ENCODE measurements around the gene ACKR2. TPM values are rescaled to one million over a fixed set of nuclear protein-coding genes. Genes with fewer than 3 reads are reported as not detected.

ACKR2 gene
- total RNA-seq, 1 experiment from 2014 or later: not detected

DNA sequence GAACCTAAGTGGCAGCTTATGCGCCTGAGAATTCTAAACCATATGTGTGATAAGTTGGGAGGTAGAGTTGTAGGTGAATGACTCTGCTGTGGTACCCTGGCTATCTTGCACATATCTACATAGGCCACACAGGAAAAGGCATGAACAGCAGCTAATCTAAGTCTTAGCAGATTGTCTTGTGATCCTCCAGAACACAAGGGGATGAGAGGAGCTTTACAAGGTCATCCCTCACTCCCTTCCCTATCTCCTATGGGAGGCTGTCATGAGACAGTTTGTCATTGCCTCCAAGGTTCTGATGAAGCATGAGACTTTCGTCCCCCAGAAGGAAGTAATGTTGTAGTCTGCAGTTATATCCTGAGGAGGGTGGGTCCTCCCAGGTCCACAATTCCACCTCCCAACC, 93.0 kb downstream of the ACKR2 start:
- Histone ChIP-seq H3K79me2 (ENCODE audit: insufficient read depth, low read length) (no peaks in the 10 kb centered on the region), H3K9ac (ENCODE audit: extremely low read depth, insufficient read length, low read length) (no peak overlapping the region), H4K20me1 (ENCODE audit: control insufficient read depth, insufficient read depth, insufficient read length) (no peaks in the 10 kb centered on the region), H2BK15ac (ENCODE audit: low read depth, low read length) (no peak overlapping the region), H2BK120ac (ENCODE audit: low read depth, low read length, poor library complexity, severe bottlenecking) (no peak overlapping the region), H3K14ac (ENCODE audit: insufficient read depth, low read length) (no peak overlapping the region), H4K5ac (ENCODE audit: insufficient read length, low read depth, low read length) (no peak overlapping the region), H3K4me1 (ENCODE audit: insufficient read depth, low read length) (no peaks in the 10 kb centered on the region), H3K4ac (ENCODE audit: low read depth, low read length) (no peak overlapping the region), H3K23me2 (ENCODE audit: insufficient read length, low read depth, low read length, poor library complexity, severe bottlenecking) (no peaks in the 10 kb centered on the region), H3K23ac (ENCODE audit: insufficient read length, low read depth, low read length) (no peak overlapping the region), H2BK20ac (ENCODE audit: low read depth, low read length, poor library complexity, severe bottlenecking) (no peak overlapping the region), H2AFZ (ENCODE audit: low read length) (no peak overlapping the region), H3K56ac (ENCODE audit: insufficient read length, low read depth, low read length) (no peak overlapping the region), H2BK5ac (ENCODE audit: insufficient read length, low read length) (no peak overlapping the region), H4K91ac (ENCODE audit: insufficient read length, low read depth, low read length) (no peak overlapping the region), H2BK12ac (ENCODE audit: insufficient read length, low read depth, low read length) (no peak overlapping the region), H3K18ac (ENCODE audit: insufficient read length, low read depth, low read length) (no peak overlapping the region), H3T11ph (ENCODE audit: low read length) (no peak overlapping the region), H2AK5ac (ENCODE audit: insufficient read length, low read length) (no peak overlapping the region), H3K4me2 (ENCODE audit: insufficient read depth, insufficient read length, low read length) (no peak overlapping the region), H3K27ac (ENCODE audit: insufficient read length, low read depth, low read length) (no peak overlapping the region), H3K27me3 (ENCODE audit: insufficient read depth, low read length) (no peaks in the 10 kb centered on the region), H3K9me3 (ENCODE audit: control insufficient read depth, low read depth, low read length) (no peaks in the 10 kb centered on the region), H4K8ac (replicated peaks; ENCODE audit: insufficient read length, low read depth, low read length) (no peak overlapping the region), H3K79me1 (ENCODE audit: insufficient read depth, low read depth, low read length, poor library complexity, severe bottlenecking) (no peaks in the 10 kb centered on the region)
- Mint-ChIP-seq H3K27me3 (ENCODE audit: low read depth) (peaks cover 9% of the 10 kb centered on the region; the same call in 1 of the 2 replicates), H3K4me1 (peaks cover 14 to 15% of the 10 kb centered on the region in 2 experiments), H3K27ac (no peak overlapping the region), H3K36me3 (ENCODE audit: insufficient read depth in 1 of 3, low read depth in 3 of 3) (peaks cover 0 to 6% (median 2%) of the 10 kb centered on the region in 3 experiments; a peak in 4 of 7 replicates), H3K9me3 (peaks cover 5 to 12% of the 10 kb centered on the region in 2 experiments; a peak in 4 of 5 replicates), H3K4me3 (no peak overlapping the region)
- TF ChIP-seq, protein P1, sequence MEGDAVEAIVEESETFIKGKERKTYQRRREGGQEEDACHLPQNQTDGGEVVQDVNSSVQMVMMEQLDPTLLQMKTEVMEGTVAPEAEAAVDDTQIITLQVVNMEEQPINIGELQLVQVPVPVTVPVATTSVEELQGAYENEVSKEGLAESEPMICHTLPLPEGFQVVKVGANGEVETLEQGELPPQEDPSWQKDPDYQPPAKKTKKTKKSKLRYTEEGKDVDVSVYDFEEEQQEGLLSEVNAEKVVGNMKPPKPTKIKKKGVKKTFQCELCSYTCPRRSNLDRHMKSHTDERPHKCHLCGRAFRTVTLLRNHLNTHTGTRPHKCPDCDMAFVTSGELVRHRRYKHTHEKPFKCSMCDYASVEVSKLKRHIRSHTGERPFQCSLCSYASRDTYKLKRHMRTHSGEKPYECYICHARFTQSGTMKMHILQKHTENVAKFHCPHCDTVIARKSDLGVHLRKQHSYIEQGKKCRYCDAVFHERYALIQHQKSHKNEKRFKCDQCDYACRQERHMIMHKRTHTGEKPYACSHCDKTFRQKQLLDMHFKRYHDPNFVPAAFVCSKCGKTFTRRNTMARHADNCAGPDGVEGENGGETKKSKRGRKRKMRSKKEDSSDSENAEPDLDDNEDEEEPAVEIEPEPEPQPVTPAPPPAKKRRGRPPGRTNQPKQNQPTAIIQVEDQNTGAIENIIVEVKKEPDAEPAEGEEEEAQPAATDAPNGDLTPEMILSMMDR (conservative IDR thresholded peaks at IDR 0.05): no peak
- DNase-seq: no peak
- WGBS (ENCODE audit: extremely low coverage, insufficient read length, low lambda C conversion rate): no CpG with 5 or more reads among the region's 2 CpGs
